A673 (cell line): ENCODE results near the gene KANSL1. TPM values are rescaled to one million over a fixed set of nuclear protein-coding genes. Genes with fewer than 3 reads are reported as not detected.

Experiments used
- BruUV-seq: library from RNA; stranded (reverse); fragments of 400-500 nt; replicated peaks from 2 replicates; lab custom pipeline; 2021; lab: Mats Ljungman, UMichigan
- CTCF ChIA-PET: fragments of 300-600 bp; sonication (Branson Sonifier 250); formaldehyde crosslinking; loops from one replicate; lab custom pipeline; 2022; ENCODE audit warnings: antibody characterized with exemption; lab: Charles Lee
- POLR2A ChIA-PET: fragments of 300-600 bp; sonication (Branson Sonifier 250); formaldehyde crosslinking; loops from one replicate; lab custom pipeline; 2022; ENCODE audit warnings: antibody characterized with exemption; ENCODE audit not compliant: low non-redundant PET; lab: Charles Lee
- DNase-seq: peaks from one replicate; pipeline ENCODE4 v3.0.0-alpha.2; 2015; ENCODE audit warnings: low spot score
- H3K27ac ChIP-seq: fragments of 200-600 bp; sonication (generic); 2 replicates; pipeline ENCODE4 v1.5.1; 2016; ENCODE audit warnings: mixed run types, low read depth, mild to moderate bottlenecking, mixed read lengths, antibody characterized with exemption, low read length; ENCODE audit not compliant: poor library complexity, severe bottlenecking
- H3K27me3 ChIP-seq: fragments of 200-600 bp; sonication (generic); replicated peaks from 2 replicates; pipeline ENCODE4 v1.6.1; 2017; ENCODE audit warnings: mixed run types, low read depth, mild to moderate bottlenecking, mixed read lengths, antibody characterized with exemption, low read length; ENCODE audit not compliant: insufficient read depth, poor library complexity
- H3K36me3 ChIP-seq: fragments of 200-600 bp; sonication (generic); 2 replicates; pipeline ENCODE4 v1.6.1; 2016; ENCODE audit warnings: mixed run types, mild to moderate bottlenecking, mixed read lengths, antibody characterized with exemption, low read length; ENCODE audit not compliant: insufficient read depth, poor library complexity, severe bottlenecking
- H3K4me1 ChIP-seq: fragments of 200-600 bp; sonication (generic); 2 replicates; pipeline ENCODE4 v1.6.1; 2017; ENCODE audit warnings: mixed run types, mild to moderate bottlenecking, mixed read lengths, antibody characterized with exemption, low read length; ENCODE audit not compliant: insufficient read depth, poor library complexity, severe bottlenecking
- H3K4me3 ChIP-seq: fragments of 200-600 bp; sonication (generic); 2 replicates; pipeline ENCODE4 v1.5.1; 2016; ENCODE audit warnings: low read depth, mixed run types, mild to moderate bottlenecking, mixed read lengths, low read length; ENCODE audit not compliant: poor library complexity, severe bottlenecking
- H3K9me3 ChIP-seq: fragments of 200-600 bp; sonication (generic); 2 replicates; pipeline ENCODE4 v1.6.1; 2016; ENCODE audit warnings: mixed run types, low read depth, mild to moderate bottlenecking, mixed read lengths, antibody characterized with exemption, low read length; ENCODE audit not compliant: poor library complexity, severe bottlenecking
- EZH2 ChIP-seq: fragments of 200-600 bp; sonication (generic); IDR thresholded peaks from 2 replicates; pipeline ENCODE4 v1.6.1; 2017; ENCODE audit warnings: borderline replicate concordance, low read depth, mild to moderate bottlenecking, mixed read lengths, antibody characterized with exemption, low read length; ENCODE audit not compliant: poor library complexity, severe bottlenecking
- intact Hi-C: fragments of 100-400 bp; cut with micrococcal nuclease; formaldehyde crosslinking; loops from one replicate; pipeline ENCODE4 v1.10.0; 2022; ENCODE audit not compliant: unreplicated experiment
- total RNA-seq: library from RNA; stranded (reverse); gene quantifications from 2 replicates; pipeline ENCODE4 v1.2.3, GENCODE V29; 2021
- TF ChIP-seq, protein P1 (sequence below): fragments of 300-800, 200-600 bp; sonication (generic); conservative IDR thresholded peaks from 2 replicates; pipeline ENCODE4 v1.5.1; 2017; ENCODE audit warnings: low read depth, mild to moderate bottlenecking, antibody characterized with exemption, low read length, moderate library complexity, mixed read lengths

KANSL1 gene
- total RNA-seq, 1 experiment from 2014 or later = 64.9 TPM

DNA sequence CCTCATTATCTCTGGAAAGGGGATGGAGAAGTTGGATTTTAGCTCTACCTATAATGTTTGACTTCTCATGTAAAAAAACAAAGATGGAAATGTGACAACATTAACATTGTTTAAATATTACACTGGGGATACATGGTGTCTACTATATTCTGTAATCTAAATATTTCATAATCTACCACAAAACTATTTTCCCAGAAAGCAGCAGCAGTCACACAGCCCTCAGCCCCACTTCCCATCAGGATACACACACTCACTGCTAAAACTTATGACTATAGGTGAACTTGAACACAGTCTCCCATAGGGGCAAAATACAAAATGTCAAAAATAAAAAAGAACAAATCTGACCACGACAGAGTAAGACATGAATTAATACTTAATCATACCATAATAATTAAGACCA, 95.7 kb downstream of the KANSL1 start:
- no TSS peak for BruUV-seq
- Histone ChIP-seq H3K9me3 (no peaks in the 10 kb centered on the region), H3K4me1 (peaks cover 15% of the 10 kb centered on the region), H3K27me3 (no peaks in the 10 kb centered on the region), H3K4me3 (no peak overlapping the region), H3K27ac (no peak overlapping the region), H3K36me3 (no peaks in the 10 kb centered on the region)
- no peak for DNase-seq
- intact Hi-C loops = no loop called here
- ChIA-PET POLR2A (no interaction called here), CTCF (no interaction called here)
- TF ChIP-seq, protein P1, sequence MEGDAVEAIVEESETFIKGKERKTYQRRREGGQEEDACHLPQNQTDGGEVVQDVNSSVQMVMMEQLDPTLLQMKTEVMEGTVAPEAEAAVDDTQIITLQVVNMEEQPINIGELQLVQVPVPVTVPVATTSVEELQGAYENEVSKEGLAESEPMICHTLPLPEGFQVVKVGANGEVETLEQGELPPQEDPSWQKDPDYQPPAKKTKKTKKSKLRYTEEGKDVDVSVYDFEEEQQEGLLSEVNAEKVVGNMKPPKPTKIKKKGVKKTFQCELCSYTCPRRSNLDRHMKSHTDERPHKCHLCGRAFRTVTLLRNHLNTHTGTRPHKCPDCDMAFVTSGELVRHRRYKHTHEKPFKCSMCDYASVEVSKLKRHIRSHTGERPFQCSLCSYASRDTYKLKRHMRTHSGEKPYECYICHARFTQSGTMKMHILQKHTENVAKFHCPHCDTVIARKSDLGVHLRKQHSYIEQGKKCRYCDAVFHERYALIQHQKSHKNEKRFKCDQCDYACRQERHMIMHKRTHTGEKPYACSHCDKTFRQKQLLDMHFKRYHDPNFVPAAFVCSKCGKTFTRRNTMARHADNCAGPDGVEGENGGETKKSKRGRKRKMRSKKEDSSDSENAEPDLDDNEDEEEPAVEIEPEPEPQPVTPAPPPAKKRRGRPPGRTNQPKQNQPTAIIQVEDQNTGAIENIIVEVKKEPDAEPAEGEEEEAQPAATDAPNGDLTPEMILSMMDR = no peak
- no peak for TF ChIP-seq EZH2

DNA sequence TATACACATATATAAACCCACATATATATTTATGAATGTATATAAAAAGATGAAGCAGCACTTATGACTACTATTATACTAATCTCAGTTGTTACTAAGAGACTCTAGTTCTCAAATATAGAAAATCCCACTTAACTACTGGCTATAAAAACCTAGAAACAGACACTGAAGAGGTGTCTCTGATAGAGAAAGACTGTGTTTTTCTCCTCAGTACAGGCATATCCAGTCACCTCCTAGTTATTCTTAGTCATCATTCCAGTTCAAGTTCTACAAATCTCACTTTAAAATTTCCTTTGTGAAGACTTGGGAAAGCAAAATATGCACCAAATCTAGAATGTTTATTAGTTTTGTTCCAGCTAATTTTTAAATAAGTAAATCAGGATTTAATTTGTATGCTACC, 100.2 kb downstream of the KANSL1 start:
- Histone ChIP-seq H3K4me3 (no peak overlapping the region), H3K27me3 (no peaks in the 10 kb centered on the region), H3K27ac (no peak overlapping the region), H3K36me3 (no peaks in the 10 kb centered on the region), H3K9me3 (no peaks in the 10 kb centered on the region), H3K4me1 (no peaks in the 10 kb centered on the region)
- ChIA-PET POLR2A (no interaction called here), CTCF (no interaction called here)
- DNase-seq = no peak
- intact Hi-C loops = no loop called here
- no TSS peak for BruUV-seq
- no peak for TF ChIP-seq EZH2
- TF ChIP-seq, protein P1 = no peak

DNA sequence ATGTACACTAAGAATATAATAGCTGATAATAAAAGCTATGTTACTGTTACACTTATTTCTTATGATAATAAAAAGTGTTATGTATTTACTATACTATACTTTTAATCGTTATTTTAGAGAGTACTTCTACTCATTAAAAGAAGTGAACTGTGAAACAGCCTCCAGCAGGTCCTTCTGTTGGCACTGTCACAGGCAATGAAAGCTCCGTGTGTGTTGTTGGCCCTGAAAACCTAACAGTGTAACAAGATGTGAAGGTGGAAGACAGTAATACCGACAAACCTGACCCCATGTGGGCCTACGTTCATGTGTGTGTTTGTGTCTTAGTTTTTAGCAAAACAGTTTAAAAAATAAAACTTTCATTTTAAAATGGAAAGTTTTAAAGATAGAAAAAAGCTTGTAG, 102.4 kb downstream of the KANSL1 start:
- H3K36me3 ChIP-seq = no peaks in the 10 kb centered on the region
- BruUV-seq = no TSS peak
- H3K4me3 ChIP-seq = no peak overlapping the region
- no peaks in the 10 kb centered on the region for H3K27me3 ChIP-seq
- intact Hi-C loops = no loop called here
- H3K9me3 ChIP-seq = no peaks in the 10 kb centered on the region
- DNase-seq = no peak
- POLR2A ChIA-PET = interaction anchor here (0.6 kb wide), 1 partner anchor 11 kb away, joined by 3 read pairs; no protein-coding TSS in a partner anchor
- CTCF ChIA-PET = no interaction called here
- TF ChIP-seq, protein P1 = no peak
- no peak for TF ChIP-seq EZH2
- H3K27ac ChIP-seq = no peak overlapping the region
- no peaks in the 10 kb centered on the region for H3K4me1 ChIP-seq
